GM12865 (cell line): ENCODE data around the gene GPR37L1.
"Not testable (repeated sequence)": the region's sequence is repeated elsewhere in the genome, so short reads cannot be mapped to it uniquely, and the experiment has no call there.

Experiments
- DNase-seq: peaks from one replicate; pipeline ENCODE4 v3.0.0; 2010; ENCODE audit warnings: low read depth
- H3K4me3 ChIP-seq: 2 replicates; pipeline ENCODE4 v1.5.1; 2011; ENCODE audit warnings: mild to moderate bottlenecking, low read depth, low read length, control low read depth
- TF ChIP-seq, protein P1 (sequence below): IDR thresholded peaks from 2 replicates; pipeline ENCODE4 v1.5.1; 2011; ENCODE audit warnings: low read length, control low read depth, low read depth, inconsistent platforms; ENCODE audit not compliant: insufficient read depth; ENCODE audit errors: missing control alignments

The GPR37L1 gene

DNA sequence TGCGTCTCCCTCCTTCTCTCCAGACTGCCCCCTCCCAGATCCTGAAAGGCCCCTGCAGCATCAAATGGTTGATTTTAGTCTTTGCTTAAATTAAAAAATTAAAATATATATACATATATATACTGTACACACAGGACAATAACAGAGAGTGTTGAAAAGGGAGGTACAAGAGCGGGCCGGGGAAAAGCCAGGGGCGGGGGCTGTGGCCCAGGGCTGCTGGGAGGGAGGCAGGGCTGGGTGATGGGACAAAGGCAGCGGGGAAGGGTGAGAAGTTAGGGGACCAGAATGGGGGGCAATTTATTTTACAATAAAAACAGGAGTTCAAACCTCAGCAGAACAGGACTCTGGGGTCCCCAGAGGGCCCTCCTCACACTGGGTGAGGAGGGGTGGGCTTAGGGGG is 11.3 kb downstream of the GPR37L1 start:
- DNase-seq: no peak
- TF ChIP-seq, protein P1, sequence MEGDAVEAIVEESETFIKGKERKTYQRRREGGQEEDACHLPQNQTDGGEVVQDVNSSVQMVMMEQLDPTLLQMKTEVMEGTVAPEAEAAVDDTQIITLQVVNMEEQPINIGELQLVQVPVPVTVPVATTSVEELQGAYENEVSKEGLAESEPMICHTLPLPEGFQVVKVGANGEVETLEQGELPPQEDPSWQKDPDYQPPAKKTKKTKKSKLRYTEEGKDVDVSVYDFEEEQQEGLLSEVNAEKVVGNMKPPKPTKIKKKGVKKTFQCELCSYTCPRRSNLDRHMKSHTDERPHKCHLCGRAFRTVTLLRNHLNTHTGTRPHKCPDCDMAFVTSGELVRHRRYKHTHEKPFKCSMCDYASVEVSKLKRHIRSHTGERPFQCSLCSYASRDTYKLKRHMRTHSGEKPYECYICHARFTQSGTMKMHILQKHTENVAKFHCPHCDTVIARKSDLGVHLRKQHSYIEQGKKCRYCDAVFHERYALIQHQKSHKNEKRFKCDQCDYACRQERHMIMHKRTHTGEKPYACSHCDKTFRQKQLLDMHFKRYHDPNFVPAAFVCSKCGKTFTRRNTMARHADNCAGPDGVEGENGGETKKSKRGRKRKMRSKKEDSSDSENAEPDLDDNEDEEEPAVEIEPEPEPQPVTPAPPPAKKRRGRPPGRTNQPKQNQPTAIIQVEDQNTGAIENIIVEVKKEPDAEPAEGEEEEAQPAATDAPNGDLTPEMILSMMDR: no peak
- H3K4me3 ChIP-seq: no peak overlapping the region

DNA sequence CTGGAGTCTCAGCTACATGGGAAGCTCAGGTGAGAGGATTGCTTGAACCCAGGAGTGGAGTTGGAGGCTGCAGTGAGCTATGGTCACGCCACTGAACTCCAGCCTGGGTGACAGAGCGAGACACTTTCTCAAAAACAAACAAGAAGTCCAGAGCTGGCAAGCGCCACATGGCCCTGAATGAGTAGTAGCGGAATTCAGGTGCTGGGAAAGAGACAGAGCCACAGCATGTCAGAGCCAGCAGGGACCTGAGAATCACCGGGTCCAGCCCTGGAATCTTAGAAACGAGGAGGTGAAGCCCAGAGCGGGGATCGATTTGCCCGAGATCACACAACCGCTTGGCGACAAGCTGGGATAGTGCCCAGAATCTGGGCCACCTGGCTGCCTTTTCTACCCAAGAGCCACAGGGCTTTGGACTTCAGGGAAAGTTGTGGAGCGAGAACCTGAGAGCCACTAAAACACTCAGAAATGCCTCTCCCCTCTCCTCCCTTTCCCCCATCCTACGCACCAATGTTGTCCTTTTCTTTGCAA is 12.0 kb downstream of the GPR37L1 start:
- no peak overlapping the region for H3K4me3 ChIP-seq
- TF ChIP-seq, protein P1: no peak
- DNase-seq: no peak

DNA sequence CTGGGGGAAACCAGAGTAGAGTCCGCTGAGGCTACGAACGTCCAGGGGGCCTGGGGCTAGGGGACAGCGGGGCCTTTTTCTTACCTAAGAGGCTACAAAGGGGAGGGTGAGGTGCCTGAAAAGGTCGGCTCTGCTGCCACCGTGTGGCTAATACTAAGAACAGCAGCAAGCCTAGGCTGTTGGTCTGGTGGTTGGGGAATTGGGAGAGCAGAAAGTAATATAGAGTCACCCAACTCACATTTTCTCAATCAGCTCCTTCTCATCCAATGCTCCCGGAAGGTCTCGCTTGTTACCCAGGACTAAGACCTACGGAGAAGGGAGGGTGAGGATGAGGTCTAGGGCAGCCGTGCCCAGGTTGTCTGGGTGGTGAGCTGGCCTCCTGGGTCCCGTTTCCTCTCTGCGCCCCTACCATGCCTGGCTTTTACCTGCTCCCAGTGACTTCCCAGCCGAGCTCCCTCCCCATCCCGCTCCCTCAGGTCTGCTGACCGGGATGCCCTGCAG is 12.6 kb downstream of the GPR37L1 start:
- no peak overlapping the region for H3K4me3 ChIP-seq
- peak; percentile 68 for DNase-seq
- TF ChIP-seq, protein P1: peak; percentile 84

DNA sequence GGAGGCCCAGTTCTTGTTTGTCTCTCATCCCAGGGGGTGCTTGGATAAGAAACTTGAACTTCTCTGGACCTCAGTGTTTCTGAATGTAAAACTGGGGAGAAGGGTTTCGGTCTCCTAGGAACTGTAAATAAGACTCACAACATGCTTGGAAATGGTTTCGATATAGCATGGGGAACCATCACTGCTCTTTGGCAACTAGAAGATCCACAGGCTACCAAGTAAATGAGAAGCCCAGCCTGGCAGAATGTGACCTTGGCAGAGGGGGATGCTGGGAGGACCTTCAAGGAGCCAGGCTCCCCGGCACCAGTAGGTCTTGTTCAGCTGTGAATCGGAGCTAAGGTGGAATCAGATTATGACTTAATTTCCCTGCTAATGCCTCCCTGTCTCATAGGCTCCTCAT is 18.1 kb downstream of the GPR37L1 start:
- TF ChIP-seq, protein P1: no peak
- no peak for DNase-seq
- H3K4me3 ChIP-seq: no peak overlapping the region

DNA sequence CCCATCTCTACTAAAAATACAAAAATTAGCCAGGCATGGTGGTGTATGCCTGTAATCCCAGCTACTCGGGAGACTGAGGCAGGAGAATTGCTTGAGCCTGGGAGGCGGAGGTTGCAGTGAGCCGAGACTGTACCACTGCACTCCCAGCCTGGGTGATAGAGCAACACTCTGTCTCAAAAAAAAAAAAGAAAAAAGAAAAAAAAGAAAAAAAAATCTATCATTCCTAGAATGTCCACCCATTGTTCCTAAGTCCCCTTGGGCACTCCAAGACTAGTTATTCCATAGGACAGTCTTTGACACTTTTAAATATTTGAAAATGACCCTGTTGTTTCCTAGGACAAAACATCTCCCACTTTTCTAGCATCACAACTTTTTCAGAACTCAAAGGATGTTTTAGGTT is 18.8 kb downstream of the GPR37L1 start:
- not testable (repeated sequence) for H3K4me3 ChIP-seq, DNase-seq

DNA sequence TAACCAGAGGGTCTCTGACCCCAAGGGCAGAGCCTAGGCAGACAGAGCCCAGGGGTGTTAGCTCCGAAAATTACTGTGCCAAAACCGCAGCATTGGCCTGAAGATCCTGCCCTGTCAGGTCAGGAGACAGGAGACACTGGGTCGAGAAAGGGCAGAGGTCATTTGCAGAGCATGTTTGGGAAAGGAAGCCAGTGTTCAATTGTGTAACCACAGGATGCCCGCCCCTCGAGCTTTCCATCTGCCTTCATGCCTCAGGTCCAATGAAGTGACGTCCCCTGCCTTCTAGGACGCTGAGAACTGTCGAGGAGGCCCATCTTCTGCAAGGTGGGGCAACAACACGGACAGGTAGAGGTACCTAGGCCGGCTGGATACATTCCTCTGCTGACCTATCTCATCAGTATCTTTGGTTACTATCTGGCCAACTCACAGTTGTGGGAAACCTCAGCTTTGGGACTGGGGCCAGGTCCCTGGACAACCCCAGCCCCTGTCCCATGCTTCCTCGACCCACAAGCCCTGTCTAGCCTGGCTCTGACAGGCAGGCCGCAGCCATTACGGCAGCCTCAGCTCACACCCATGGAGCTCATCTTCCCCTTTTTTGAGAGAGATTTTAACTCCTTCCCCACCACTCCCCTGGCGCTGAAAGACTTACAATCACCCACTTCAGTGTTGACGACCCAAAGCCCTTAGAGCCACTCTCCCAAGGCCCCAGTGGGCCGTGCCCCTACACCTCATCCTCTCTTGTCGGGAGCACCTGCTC is 20.5 kb downstream of the GPR37L1 start:
- DNase-seq: peak; percentile 36
- peak overlapping the region; percentile 97 for H3K4me3 ChIP-seq
- TF ChIP-seq, protein P1: no peak

DNA sequence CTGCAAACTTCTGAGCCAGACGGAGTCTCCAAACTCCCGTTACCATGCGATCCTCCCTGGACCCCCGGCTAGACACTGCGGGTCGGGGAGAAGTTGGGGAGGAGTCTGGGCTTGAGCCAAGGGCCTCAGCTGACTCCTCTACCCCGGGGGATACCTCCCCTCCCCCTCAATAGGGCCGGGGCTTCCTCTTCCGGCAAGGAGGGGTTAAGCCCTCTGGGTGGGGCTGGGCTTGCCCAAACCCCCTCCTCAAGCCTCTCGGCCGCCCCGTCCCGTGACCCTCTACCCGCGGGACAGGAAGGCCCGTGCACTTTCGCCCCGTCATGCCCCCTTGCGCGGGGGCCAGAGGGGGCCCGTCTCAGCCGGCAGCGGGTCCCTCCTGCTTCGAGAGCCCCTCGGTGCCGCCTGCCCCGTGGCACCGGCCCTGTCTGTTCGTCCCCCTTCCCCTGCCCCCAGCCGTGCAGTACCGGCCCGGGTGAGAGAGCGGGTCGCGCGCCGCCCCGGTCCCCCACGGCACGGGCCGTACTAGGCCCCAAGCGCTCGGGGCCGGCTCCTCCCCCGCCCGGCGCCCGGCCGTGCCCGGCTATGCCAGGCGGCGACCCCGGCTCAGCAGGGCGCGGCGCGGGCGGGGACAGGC is 21.2 kb downstream of the GPR37L1 start:
- H3K4me3 ChIP-seq: peak overlapping the region; percentile 97
- peak; percentile 59 for DNase-seq
- TF ChIP-seq, protein P1: no peak
